SK-N-SH (cell line): ENCODE results near the gene SLC12A5. TPM values are rescaled to one million over a fixed set of nuclear protein-coding genes. Genes with fewer than 3 reads are reported as not detected.

Experiments
- CTCF ChIA-PET: fragments of 300-600, 350-600 bp; formaldehyde crosslinking; extraction: SDS; loops from one replicate; lab custom pipeline; 2021; lab: Yijun Ruan, JAX
- POLR2A ChIA-PET: fragments of 350-600 bp; sonication (Branson Sonifier 250); formaldehyde crosslinking; extraction: SDS; loops from one replicate; lab custom pipeline; 2020; ENCODE audit warnings: antibody characterized with exemption, inconsistent platforms; lab: Yijun Ruan, JAX
- DNase-seq: peaks from one replicate; pipeline ENCODE4 v3.0.0; 2012
- H2AFZ ChIP-seq: fragments of 200-600 bp; sonication (generic); 2 replicates; pipeline ENCODE4 v1.8.1; 2016; ENCODE audit warnings: antibody characterized with exemption, mild to moderate bottlenecking, low read depth
- H3F3A ChIP-seq: fragments of 200-600 bp; sonication (generic); replicated peaks from 2 replicates; pipeline ENCODE3; 2016; ENCODE audit warnings: antibody characterized with exemption, mild to moderate bottlenecking; ENCODE audit not compliant: insufficient read depth
- H3K27ac ChIP-seq, 2 experiments: fragments of 200-500 bp in 1 of 2; fragments of 200-600 bp in 1 of 2; sonication (Bioruptor generic) in 1 of 2; sonication (generic), shearing (Covaris generic) in 1 of 2; 2 replicates each; pipeline versions ENCODE4 v1.5.1 to v1.6.1; 2014 to 2016; ENCODE audit warnings: low read depth in 2 of 2, inconsistent platforms in 1 of 2, low read length in 1 of 2, mild to moderate bottlenecking in 1 of 2, mixed read lengths in 1 of 2
- H3K27me3 ChIP-seq: fragments of 200-600 bp; sonication (generic), shearing (Covaris generic); 2 replicates; pipeline ENCODE4 v1.6.1; 2016; ENCODE audit warnings: mixed run types; ENCODE audit not compliant: insufficient read depth
- H3K36me3 ChIP-seq, 2 experiments: fragments of 200-500 bp in 1 of 2; fragments of 200-600 bp in 1 of 2; sonication (Bioruptor generic) in 1 of 2; sonication (generic) in 1 of 2; replicated peaks in 1 of 2; 2 replicates each; pipeline versions ENCODE3 to v1.5.1; 2014 to 2016; ENCODE audit warnings: low read length in 1 of 2, mild to moderate bottlenecking in 1 of 2; ENCODE audit not compliant: insufficient read depth in 2 of 2, control insufficient read depth in 1 of 2
- H3K4me1 ChIP-seq, 2 experiments: fragments of 200-500 bp in 1 of 2; fragments of 200-600 bp in 1 of 2; sonication (Bioruptor generic) in 1 of 2; sonication (generic), shearing (Covaris generic) in 1 of 2; 2 replicates each; pipeline versions ENCODE4 v1.5.1 to v1.6.1; 2014 to 2016; ENCODE audit warnings: low read depth in 1 of 2, low read length in 1 of 2, mixed run types in 1 of 2; ENCODE audit not compliant: insufficient read depth in 2 of 2, control insufficient read depth in 1 of 2
- H3K4me2 ChIP-seq: fragments of 200-600 bp; sonication (generic), shearing (Covaris generic); 2 replicates; pipeline ENCODE4 v1.6.1; 2017; ENCODE audit warnings: mixed run types
- H3K4me3 ChIP-seq, 2 experiments: fragments of 200-500 bp in 1 of 2; fragments of 200-600 bp in 1 of 2; sonication (Bioruptor generic) in 1 of 2; sonication (generic), shearing (Covaris generic) in 1 of 2; 2 replicates each; pipeline versions ENCODE4 v1.5.1 to v1.8.1; 2014 to 2016; ENCODE audit warnings: low read depth in 2 of 2, inconsistent platforms in 1 of 2, low read length in 1 of 2, mild to moderate bottlenecking in 1 of 2, mixed read lengths in 1 of 2, moderate library complexity in 1 of 2
- H3K79me2 ChIP-seq: fragments of 200-600 bp; sonication (generic); 2 replicates; pipeline ENCODE4 v1.8.1; 2017; ENCODE audit warnings: mild to moderate bottlenecking; ENCODE audit not compliant: insufficient read depth
- H3K9ac ChIP-seq: fragments of 200-600 bp; sonication (generic); 2 replicates; pipeline ENCODE4 v1.6.1; 2017; ENCODE audit warnings: mixed run types
- H3K9me2 ChIP-seq: fragments of 200-600 bp; sonication (generic); 2 replicates; pipeline ENCODE4 v1.6.1; 2017; ENCODE audit warnings: mixed run types
- H3K9me3 ChIP-seq: fragments of 200-600 bp; sonication (generic); 2 replicates; pipeline ENCODE4 v1.6.1; 2017; ENCODE audit warnings: mixed run types, mild to moderate bottlenecking, moderate library complexity
- H4K20me1 ChIP-seq: fragments of 200-600 bp; sonication (generic); 2 replicates; pipeline ENCODE4 v1.6.1; 2017; ENCODE audit warnings: mild to moderate bottlenecking, mixed run types; ENCODE audit not compliant: insufficient read depth
- CHD2 ChIP-seq: fragments of 150-350 bp; IDR thresholded peaks from 2 replicates; pipeline ENCODE4 v1.6.1; 2018; ENCODE audit warnings: low read length; ENCODE audit not compliant: partially characterized antibody
- ELF1 ChIP-seq: IDR thresholded peaks from 2 replicates; pipeline ENCODE4 v1.4.0; 2012
- EZH2phosphoT487 ChIP-seq: fragments of 200-600 bp; sonication (generic); IDR thresholded peaks from 2 replicates; pipeline ENCODE4 v1.6.1; 2017; ENCODE audit warnings: low read depth, mixed run types, mild to moderate bottlenecking, antibody characterized with exemption, moderate library complexity, borderline replicate concordance
- FOSL2 ChIP-seq: IDR thresholded peaks from 2 replicates; pipeline ENCODE4 v1.4.0; 2012; ENCODE audit warnings: low read depth, mild to moderate bottlenecking, moderate library complexity, borderline replicate concordance
- FOXJ3 ChIP-seq: sonication (generic); formaldehyde crosslinking; IDR thresholded peaks from 2 replicates; pipeline ENCODE4 v1.5.1; 2020; ENCODE audit warnings: mild to moderate bottlenecking, missing genetic modification reagents
- FOXM1 ChIP-seq: IDR thresholded peaks from 2 replicates; pipeline ENCODE4 v1.4.0; 2012; ENCODE audit warnings: low read depth, mild to moderate bottlenecking
- GATA2 ChIP-seq: sonication (generic); formaldehyde crosslinking; IDR thresholded peaks from 2 replicates; pipeline ENCODE4 v1.5.0; 2020; ENCODE audit warnings: mild to moderate bottlenecking, missing genetic modification reagents
- JUND ChIP-seq: IDR thresholded peaks from 2 replicates; pipeline ENCODE4 v1.4.0; 2012
- MEF2A ChIP-seq: IDR thresholded peaks from 2 replicates; pipeline ENCODE4 v1.4.0; 2012; ENCODE audit warnings: low read depth, borderline replicate concordance
- NRF1 ChIP-seq: IDR thresholded peaks from 2 replicates; pipeline ENCODE4 v1.6.1; 2012; ENCODE audit warnings: low read depth, mild to moderate bottlenecking, low read length
- POLR2AphosphoS5 ChIP-seq: IDR thresholded peaks from 2 replicates; pipeline ENCODE4 v1.6.1; 2012; ENCODE audit warnings: low read depth, low read length
- RAD21 ChIP-seq: IDR thresholded peaks from 2 replicates; pipeline ENCODE4 v1.6.1; 2012; ENCODE audit warnings: mild to moderate bottlenecking, low read length
- SMC3 ChIP-seq: IDR thresholded peaks from 2 replicates; pipeline ENCODE4 v1.6.1; 2012; ENCODE audit warnings: low read depth, low read length, improper control_type of control experiment
- TAF1 ChIP-seq: IDR thresholded peaks from 2 replicates; pipeline ENCODE4 v1.6.1; 2012; ENCODE audit warnings: low read depth, mild to moderate bottlenecking, low read length, moderate library complexity, borderline replicate concordance
- TCF12 ChIP-seq: IDR thresholded peaks from 2 replicates; pipeline ENCODE4 v1.4.0; 2012
- TEAD4 ChIP-seq: IDR thresholded peaks from 2 replicates; pipeline ENCODE4 v1.4.0; 2012; ENCODE audit warnings: mild to moderate bottlenecking, borderline replicate concordance; ENCODE audit not compliant: insufficient read depth
- YY1 ChIP-seq: IDR thresholded peaks from 2 replicates; pipeline ENCODE4 v1.4.0; 2012; ENCODE audit warnings: low read depth, mild to moderate bottlenecking
- WGBS: methylation state at CpG from one replicate; pipeline ENCODE4 v1.1.6; 2017; ENCODE audit warnings: low lambda C conversion rate; 5-methylcytosine and 5-hydroxymethylcytosine counted together
- polyA plus RNA-seq, 3 experiments: library from polyadenylated mRNA; depleted of rRNA; stranded (reverse); fragments of >200 nt; gene quantifications; 2 replicates each; pipeline ENCODE4 v1.2.3, GENCODE V29; 2012
- TF ChIP-seq, protein P1 (sequence below): fragments of 150-350 bp; IDR thresholded peaks from 2 replicates; pipeline ENCODE4 v1.6.1; 2016; ENCODE audit warnings: mild to moderate bottlenecking, low read depth, low read length
- TF ChIP-seq, protein P2 (sequence below): fragments of 200-600 bp; sonication (generic); IDR thresholded peaks from 2 replicates; pipeline ENCODE4 v1.6.1; 2017; ENCODE audit warnings: antibody characterized with exemption, mild to moderate bottlenecking, moderate library complexity
- TF ChIP-seq, protein P3 (sequence below): IDR thresholded peaks from 2 replicates; pipeline ENCODE4 v1.4.0; 2012; ENCODE audit warnings: low read depth
- TF ChIP-seq, protein P4 (sequence below): IDR thresholded peaks from 2 replicates; pipeline ENCODE4 v1.6.1; 2012; ENCODE audit warnings: mild to moderate bottlenecking, low read depth, low read length, moderate library complexity

SLC12A5 gene
- polyA plus RNA-seq, 1 of the 3 experiments (the other 2 are of a cell fraction), result 19.9 TPM

DNA sequence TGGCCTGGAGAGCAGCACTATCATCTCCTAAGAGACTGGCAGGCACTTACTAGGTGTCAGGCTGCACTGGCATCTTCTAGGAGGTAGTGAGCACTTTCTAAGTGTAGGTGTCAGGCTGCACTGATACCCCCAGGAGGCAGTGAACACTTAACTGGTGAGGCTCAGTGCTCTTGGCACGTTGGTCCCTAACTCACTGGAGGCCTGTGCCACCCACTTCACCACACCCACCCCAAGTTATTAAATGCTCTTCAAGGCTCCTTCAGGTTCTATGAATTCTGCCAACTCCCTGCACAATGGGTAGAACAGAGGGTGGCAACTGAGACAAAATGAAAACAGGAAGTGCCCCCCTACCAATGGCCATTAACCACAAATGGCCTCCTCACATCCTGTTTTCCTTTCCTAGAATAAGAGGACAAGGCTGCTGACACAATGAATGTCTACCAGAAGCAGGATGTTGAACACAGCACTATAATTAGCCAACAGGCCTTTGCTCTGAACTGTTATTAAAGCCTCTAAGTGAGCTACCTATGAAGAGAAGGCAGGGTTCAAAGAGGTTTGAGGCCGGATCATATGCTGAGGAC, 31.4 kb downstream of the SLC12A5 start:
- ChIA-PET POLR2A (no interaction called here), CTCF (interaction anchor here (0.7 kb wide), 1 partner anchor 351 kb away, joined by 3 read pairs; no protein-coding TSS in a partner anchor)
- Histone ChIP-seq H3K4me3 (no peak overlapping the region), H3K79me2 (no peaks in the 10 kb centered on the region), H2AFZ (no peak overlapping the region), H3K27ac (peak overlapping the region in 1 of 2 experiments; percentile 43; a peak in 1 of 4 replicates), H4K20me1 (peaks cover 18% of the 10 kb centered on the region; the same call in 1 of the 2 replicates), H3K9me2 (no peaks in the 10 kb centered on the region), H3K36me3 (peaks cover 30 to 56% of the 10 kb centered on the region in 2 experiments), H3K27me3 (no peaks in the 10 kb centered on the region), H3K4me1 (peaks cover 5 to 10% of the 10 kb centered on the region in 2 experiments; a peak in 2 of 4 replicates), H3K4me2 (no peak overlapping the region), H3K9me3 (no peaks in the 10 kb centered on the region), H3F3A (peaks cover 5% of the 10 kb centered on the region), H3K9ac (no peak overlapping the region)
- DNase-seq, result no peak
- TF ChIP-seq TEAD4, result no peak
- no peak for TF ChIP-seq FOXJ3 (CRISPR knock-in tag)
- TF ChIP-seq, protein P1, sequence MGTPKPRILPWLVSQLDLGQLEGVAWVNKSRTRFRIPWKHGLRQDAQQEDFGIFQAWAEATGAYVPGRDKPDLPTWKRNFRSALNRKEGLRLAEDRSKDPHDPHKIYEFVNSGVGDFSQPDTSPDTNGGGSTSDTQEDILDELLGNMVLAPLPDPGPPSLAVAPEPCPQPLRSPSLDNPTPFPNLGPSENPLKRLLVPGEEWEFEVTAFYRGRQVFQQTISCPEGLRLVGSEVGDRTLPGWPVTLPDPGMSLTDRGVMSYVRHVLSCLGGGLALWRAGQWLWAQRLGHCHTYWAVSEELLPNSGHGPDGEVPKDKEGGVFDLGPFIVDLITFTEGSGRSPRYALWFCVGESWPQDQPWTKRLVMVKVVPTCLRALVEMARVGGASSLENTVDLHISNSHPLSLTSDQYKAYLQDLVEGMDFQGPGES, result no peak
- TF ChIP-seq ELF1, result no peak
- TF ChIP-seq, protein P2, sequence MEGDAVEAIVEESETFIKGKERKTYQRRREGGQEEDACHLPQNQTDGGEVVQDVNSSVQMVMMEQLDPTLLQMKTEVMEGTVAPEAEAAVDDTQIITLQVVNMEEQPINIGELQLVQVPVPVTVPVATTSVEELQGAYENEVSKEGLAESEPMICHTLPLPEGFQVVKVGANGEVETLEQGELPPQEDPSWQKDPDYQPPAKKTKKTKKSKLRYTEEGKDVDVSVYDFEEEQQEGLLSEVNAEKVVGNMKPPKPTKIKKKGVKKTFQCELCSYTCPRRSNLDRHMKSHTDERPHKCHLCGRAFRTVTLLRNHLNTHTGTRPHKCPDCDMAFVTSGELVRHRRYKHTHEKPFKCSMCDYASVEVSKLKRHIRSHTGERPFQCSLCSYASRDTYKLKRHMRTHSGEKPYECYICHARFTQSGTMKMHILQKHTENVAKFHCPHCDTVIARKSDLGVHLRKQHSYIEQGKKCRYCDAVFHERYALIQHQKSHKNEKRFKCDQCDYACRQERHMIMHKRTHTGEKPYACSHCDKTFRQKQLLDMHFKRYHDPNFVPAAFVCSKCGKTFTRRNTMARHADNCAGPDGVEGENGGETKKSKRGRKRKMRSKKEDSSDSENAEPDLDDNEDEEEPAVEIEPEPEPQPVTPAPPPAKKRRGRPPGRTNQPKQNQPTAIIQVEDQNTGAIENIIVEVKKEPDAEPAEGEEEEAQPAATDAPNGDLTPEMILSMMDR, result no peak
- TF ChIP-seq, protein P3, sequence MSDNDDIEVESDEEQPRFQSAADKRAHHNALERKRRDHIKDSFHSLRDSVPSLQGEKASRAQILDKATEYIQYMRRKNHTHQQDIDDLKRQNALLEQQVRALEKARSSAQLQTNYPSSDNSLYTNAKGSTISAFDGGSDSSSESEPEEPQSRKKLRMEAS, result no peak
- no peak for TF ChIP-seq TAF1
- no peak for TF ChIP-seq TCF12
- WGBS, result 91% methylated on average over 2 of the region's 2 CpGs

DNA sequence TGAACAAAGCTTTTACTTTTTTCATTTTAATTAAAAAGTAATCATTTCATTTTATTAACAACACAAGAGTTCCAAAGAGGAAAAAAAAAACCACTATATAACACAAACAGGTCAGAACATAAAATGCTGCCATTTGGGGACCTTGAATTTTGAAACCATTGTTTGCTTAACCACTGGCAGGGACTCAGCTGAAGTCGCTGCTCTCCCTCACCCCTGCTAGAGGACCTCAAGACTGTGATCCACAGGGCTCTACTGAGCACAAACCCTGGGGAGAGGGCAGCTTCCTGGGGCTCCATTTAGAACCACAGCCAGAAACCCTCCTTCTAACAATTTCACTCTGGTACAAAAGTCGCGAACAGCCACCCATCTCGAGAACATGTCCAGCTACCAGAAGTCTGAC, 32.0 kb downstream of the SLC12A5 start:
- no peak overlapping the region for H3K4me2 ChIP-seq
- H3K4me1 ChIP-seq, result peaks cover 5 to 10% of the 10 kb centered on the region in 2 experiments; a peak in 2 of 4 replicates
- peak overlapping the region in 1 of 2 experiments; percentile 43; a peak in 1 of 4 replicates for H3K27ac ChIP-seq
- no peak overlapping the region for H3K4me3 ChIP-seq
- H3K9ac ChIP-seq, result no peak overlapping the region
- DNase-seq, result no peak
- H3K79me2 ChIP-seq, result no peaks in the 10 kb centered on the region
- no peaks in the 10 kb centered on the region for H3K9me3 ChIP-seq
- CTCF ChIA-PET, result interaction anchor here (0.7 to 2.1 kb wide), 2 partner anchors 46 to 351 kb away, joined by 3 to 5 read pairs; no protein-coding TSS in a partner anchor
- no peaks in the 10 kb centered on the region for H3K27me3 ChIP-seq
- peaks cover 18% of the 10 kb centered on the region; the same call in 1 of the 2 replicates for H4K20me1 ChIP-seq
- POLR2A ChIA-PET, result no interaction called here
- no peaks in the 10 kb centered on the region for H3K9me2 ChIP-seq
- H3K36me3 ChIP-seq, result peaks cover 35 to 62% of the 10 kb centered on the region in 2 experiments
- H3F3A ChIP-seq, result peaks cover 5% of the 10 kb centered on the region
- no peak overlapping the region for H2AFZ ChIP-seq
- WGBS, result 86% methylated on average over 4 of the region's 4 CpGs
- TF ChIP-seq GATA2 (no peak), CHD2 (no peak), YY1 (no peak), FOXM1 (no peak), TCF12 (no peak), RAD21 (no peak), ELF1 (no peak), EZH2phosphoT487 (no peak), NRF1 (no peak), MEF2A (no peak), POLR2AphosphoS5 (no peak), FOXJ3 (CRISPR knock-in tag) (no peak), FOSL2 (no peak), SMC3 (no peak), JUND (no peak)
- TF ChIP-seq, protein P3, result no peak
- TF ChIP-seq, protein P4, sequence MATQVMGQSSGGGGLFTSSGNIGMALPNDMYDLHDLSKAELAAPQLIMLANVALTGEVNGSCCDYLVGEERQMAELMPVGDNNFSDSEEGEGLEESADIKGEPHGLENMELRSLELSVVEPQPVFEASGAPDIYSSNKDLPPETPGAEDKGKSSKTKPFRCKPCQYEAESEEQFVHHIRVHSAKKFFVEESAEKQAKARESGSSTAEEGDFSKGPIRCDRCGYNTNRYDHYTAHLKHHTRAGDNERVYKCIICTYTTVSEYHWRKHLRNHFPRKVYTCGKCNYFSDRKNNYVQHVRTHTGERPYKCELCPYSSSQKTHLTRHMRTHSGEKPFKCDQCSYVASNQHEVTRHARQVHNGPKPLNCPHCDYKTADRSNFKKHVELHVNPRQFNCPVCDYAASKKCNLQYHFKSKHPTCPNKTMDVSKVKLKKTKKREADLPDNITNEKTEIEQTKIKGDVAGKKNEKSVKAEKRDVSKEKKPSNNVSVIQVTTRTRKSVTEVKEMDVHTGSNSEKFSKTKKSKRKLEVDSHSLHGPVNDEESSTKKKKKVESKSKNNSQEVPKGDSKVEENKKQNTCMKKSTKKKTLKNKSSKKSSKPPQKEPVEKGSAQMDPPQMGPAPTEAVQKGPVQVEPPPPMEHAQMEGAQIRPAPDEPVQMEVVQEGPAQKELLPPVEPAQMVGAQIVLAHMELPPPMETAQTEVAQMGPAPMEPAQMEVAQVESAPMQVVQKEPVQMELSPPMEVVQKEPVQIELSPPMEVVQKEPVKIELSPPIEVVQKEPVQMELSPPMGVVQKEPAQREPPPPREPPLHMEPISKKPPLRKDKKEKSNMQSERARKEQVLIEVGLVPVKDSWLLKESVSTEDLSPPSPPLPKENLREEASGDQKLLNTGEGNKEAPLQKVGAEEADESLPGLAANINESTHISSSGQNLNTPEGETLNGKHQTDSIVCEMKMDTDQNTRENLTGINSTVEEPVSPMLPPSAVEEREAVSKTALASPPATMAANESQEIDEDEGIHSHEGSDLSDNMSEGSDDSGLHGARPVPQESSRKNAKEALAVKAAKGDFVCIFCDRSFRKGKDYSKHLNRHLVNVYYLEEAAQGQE, result no peak
